HL-60/S4 treated with phorbol 12-myristate 13-acetate at 8.2 ng/mL for 4 days and 3 days (cell line): ENCODE results near the gene SLC1A2.

Experiments used
- in situ Hi-C: fragments of 300-500 bp; cut with MboI; formaldehyde crosslinking; loops from 2 replicates; pipeline ENCODE4 v1.15.0; 2022; ENCODE audit warnings: low sequenced_read_pairs

SLC1A2 gene

GRCh38 chr11:35383953-35384352 lies 35.4 kb downstream of the SLC1A2 start:
- in situ Hi-C loops: loop anchor here (25.0 kb wide), 1 partner anchor 297 kb away; no protein-coding TSS in a partner anchor

GRCh38 chr11:35381709-35382322 lies 37.5 kb downstream of the SLC1A2 start:
- in situ Hi-C loops: loop anchor here (25.0 kb wide), 1 partner anchor 295 kb away; no protein-coding TSS in a partner anchor

- in situ Hi-C loops: loop anchor here (25.0 kb wide), 1 partner anchor 293 kb away; no protein-coding TSS in a partner anchor
Measured at GRCh38 chr11:35380603-35381002, 38.8 kb downstream of the SLC1A2 start.

DNA sequence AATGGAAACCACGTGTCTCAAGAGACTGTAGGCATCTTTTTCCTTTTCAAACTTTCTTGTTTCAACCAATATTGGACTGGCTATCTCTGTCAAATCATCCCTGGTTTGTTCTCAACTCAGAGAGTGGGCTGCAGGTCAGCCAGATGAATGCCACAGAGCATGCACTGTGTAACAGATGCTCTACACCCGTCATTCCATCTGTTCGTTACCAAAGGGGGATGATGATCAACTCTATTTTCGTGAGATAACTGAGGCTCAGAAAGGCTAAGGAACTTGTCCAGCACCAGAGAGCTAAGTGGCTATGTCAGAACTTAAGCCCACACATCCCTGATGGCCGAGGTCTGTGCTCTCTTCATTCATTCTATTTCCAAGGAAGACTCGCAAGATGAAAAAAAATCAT lies 42.1 kb downstream of the SLC1A2 start:
- in situ Hi-C loops: loop anchor here (25.0 kb wide), 1 partner anchor 290 kb away; no protein-coding TSS in a partner anchor

GRCh38 chr11:35376613-35377012 lies 42.7 kb downstream of the SLC1A2 start:
- in situ Hi-C loops: loop anchor here (25.0 kb wide), 1 partner anchor 289 kb away; no protein-coding TSS in a partner anchor

DNA sequence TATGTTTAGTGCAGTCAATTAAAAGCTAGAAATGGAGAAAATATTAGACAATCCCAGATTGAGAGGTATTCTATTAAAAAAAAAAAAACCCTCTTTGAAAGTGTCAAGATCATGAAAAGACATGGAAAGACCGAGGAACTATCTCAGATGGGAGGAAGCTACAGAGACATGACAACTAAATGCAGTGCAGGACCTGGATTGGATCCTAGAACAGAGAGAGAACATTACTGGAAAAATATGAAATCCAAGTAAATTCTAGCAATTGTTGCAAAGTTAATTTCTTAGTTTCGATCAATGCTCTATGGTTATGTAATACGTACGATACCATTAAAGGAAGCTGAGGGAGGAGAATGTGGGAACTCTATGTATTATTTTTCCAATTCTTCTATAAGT lies 43.2 kb downstream of the SLC1A2 start:
- in situ Hi-C loops: loop anchor here (25.0 kb wide), 1 partner anchor 289 kb away; no protein-coding TSS in a partner anchor

DNA sequence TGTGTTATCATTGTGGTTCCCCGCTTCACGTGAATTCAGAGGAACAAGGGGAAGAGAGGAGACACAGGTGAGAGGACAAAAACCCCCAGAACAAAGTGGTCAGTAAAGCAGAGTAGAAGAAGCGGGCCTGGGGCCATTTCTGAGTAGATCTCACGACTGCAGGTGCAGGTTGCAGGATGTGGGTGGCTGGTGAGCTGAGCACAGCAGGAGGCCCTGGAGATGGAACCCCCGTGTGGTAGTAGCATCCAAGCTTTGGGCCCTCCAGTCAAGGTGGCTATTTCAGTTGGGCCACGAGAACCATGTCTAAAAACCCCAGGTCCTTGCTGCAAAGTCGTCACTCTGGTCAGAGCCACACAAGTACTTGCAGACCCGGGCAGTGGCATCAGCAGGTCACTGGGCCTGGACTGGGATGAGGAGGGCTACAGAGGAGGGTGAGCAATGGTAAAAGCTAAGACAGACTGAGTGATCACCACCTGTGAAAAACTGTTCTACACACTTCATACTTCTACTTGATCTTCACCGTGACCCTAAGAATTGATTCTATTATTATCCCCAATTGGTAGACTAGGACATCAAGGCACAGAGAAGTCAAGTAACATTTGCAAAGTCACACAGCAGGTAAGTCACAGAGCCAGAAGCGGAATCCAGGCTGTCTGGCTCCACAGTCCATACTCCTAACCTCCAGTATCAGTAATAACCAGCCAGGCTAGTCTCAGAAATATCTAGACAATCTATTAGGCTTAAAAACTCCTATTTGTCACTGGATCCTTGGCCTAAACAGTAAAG lies 43.8 kb downstream of the SLC1A2 start:
- in situ Hi-C loops: loop anchor here (25.0 kb wide), 1 partner anchor 288 kb away; no protein-coding TSS in a partner anchor

GRCh38 chr11:35373284-35373933 lies 45.9 kb downstream of the SLC1A2 start:
- in situ Hi-C loops: no loop called here

DNA sequence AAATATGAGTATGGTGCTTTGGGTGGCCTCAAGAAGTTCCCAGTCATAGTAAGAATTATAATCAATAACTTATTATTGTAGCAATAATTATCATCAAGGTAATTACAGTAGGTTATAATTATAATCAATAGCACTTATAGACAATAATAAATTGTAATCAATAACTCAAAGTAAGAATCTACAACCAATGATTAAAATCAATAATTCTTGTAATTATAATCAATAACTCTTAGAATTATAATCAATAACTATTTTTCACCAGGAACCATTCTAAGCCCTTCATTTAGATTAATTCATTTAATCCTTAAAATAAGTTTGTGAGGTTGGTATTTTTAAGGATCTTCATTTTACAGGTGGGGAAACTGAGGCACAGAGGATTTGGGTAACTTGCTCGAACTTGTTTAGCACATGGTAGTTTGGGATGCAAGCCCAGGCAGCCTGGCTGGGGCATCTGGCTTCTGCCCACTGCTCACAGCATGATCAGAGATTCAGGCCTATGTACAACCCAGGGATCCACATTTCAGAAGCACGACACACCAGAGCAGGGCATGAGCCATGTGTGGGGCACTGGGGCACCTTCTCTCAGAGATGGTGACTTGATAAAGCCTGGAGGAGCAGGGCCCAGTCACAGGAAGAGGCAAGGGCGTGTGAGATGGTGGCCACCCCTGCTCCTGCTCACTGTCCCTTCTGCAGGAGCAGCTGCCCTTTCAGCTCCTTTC lies 46.6 kb downstream of the SLC1A2 start:
- in situ Hi-C loops: no loop called here

GRCh38 chr11:35367491-35367890 lies 51.9 kb downstream of the SLC1A2 start:
- in situ Hi-C loops: no loop called here

DNA sequence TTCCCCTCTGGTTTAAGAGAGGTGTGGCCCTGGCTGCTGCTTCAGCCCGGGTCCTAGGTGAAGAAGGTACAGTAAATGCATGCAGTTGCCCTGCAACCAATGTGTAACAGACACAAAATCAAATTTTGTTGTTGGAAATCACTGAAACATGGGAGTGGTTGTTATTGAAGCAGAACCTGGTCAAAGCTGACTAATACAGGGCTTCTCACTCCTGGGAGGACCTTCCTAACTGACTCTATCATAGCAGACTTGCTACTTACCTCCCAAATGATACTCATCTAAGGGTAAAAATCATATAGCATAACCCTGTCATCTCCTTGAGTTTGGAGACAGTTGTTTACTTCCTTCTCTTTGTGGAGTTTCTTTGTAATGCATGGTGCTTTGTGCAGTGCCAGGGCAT lies 52.6 kb downstream of the SLC1A2 start:
- in situ Hi-C loops: no loop called here

DNA sequence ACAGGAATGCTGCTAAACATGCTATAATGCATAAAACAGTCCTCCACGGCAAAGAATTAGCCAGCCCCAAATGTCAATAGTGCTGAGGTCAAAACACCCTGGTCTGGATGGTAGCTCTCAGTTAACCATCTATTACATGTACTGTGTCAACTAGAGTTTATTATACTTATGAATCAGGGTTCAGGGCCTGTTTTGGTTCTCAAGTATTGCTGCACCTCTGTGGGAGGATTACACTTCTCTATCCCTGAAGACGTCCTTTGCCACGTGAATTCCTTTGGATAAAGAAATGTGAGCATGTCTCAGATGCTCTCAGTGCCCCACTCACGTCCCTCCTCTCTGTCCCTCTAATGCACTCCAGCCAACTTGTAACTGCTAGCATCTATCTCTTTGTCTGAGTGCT lies 53.4 kb downstream of the SLC1A2 start:
- in situ Hi-C loops: no loop called here

DNA sequence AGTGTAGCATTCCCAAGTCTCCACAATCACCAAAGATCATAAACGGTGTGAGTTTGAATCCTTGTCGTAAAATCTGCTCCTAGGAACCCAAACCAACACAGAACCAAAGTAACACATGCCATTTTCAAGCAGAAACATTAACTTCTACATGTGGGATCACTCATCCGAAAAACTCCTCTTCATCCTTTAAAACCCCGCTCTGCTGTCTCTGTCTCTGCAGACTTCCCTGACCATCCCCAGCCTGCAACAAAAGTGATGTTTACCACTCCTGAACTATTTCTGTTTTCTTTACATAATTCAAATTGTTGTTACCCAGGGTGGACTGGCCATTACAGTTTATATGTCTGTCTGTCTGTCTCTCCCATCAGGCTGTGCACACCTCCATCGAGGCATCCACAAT lies 54.0 kb downstream of the SLC1A2 start:
- in situ Hi-C loops: no loop called here

DNA sequence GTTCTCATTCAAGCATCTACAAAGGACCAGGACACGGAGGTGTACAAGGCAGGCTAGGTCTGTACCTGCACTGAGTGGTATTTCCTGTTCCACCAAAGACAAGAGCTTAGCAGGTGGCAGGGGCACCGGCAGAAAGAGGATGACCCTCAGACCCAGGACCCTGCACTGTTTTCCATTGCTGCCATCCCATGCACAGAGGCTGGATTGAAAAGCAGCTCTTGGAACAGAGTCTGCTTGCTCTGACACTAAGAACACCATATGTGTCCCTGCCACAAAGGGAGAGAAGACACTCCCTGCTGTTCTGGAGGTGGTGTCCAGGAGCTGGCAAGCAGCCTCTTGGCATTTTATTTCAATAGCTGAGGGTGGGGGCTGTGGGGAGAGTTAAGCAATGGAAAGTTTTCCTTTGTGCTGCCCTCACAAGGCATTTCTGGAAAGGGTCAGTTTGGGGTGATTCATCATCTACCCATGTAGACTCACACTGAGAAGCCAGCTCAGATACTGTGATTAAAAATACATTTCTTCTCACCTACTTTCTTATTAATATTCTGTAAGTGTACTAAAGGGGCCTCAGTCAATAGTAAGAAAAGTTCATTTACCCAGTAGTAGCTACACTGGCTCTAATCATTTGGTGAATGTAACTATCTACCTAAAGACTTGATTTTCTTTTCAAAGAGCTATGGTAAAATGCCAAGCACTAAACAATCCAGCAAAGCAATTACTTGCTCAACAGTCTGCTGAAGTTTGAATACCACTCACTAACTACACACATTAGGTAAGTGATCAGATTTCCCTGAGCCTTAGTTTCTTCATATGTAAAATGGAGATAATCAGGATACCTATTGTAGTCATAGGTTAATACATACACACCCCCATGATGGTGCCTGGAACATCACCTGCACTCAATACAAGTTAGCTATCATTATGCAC lies 55.2 kb downstream of the SLC1A2 start:
- in situ Hi-C loops: no loop called here

- in situ Hi-C loops: no loop called here
Measured at GRCh38 chr11:35363246-35363801, 56.0 kb downstream of the SLC1A2 start.

GRCh38 chr11:35362521-35362980 lies 56.8 kb downstream of the SLC1A2 start:
- in situ Hi-C loops: no loop called here

DNA sequence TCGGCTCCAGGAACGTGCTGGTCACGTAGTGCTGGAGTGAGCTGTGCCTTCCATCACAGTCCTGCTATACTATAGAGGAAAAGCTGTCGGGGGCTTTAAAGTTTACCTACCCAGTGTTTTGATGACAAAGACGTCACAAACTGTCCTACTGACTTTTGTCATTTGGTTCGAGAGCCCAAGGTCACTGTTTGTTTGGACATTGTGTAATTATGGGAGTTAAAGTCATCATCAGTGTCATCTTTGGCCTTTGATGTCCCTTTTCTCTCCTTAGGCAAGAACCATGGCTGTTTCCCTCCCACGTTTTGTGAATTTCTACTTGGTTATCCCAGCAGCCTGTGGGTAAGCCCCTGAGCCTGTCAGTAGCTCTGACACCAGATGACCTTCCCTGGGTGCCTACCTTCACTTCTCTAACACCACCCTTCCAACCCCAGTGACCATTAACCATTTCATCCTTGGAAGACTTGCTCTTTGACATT lies 59.3 kb downstream of the SLC1A2 start:
- in situ Hi-C loops: no loop called here

- in situ Hi-C loops: no loop called here
Measured at GRCh38 chr11:35359321-35360054, 59.9 kb downstream of the SLC1A2 start.

DNA sequence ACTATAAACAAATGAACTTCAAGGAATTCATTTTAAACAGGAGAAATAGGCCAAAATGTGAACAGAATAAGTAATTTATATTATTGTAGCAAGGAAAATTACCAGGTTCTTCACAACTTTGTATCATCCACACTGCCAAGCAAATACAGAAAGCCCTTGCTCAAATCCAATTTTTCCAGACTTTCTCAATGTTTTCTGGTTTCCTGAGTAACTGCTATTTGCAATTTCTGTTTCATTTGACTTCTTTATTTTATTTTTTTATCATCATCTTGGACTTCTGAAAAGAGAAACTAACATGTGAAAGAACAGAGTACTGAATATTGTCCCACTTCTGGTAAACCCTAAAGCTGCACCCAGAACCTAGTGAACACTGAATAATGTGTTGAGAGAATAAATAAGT lies 61.0 kb downstream of the SLC1A2 start:
- in situ Hi-C loops: no loop called here
